Activated CD4-positive, CD25-positive, alpha-beta regulatory T cell treated with anti-CD3 and anti-CD28 coated beads, Interleukin-2, amount 50 U/mL, for 16 hours (primary cell): ENCODE data around the gene NANOS3.

Source experiments
- DNase-seq: peaks from one replicate; pipeline ENCODE4 v3.0.0-alpha.2; 2020; ENCODE audit warnings: low read depth, low spot score

The NANOS3 gene

GRCh38 chr19:13876834-13877233 is at the start of gene NANOS3:
Gene NANOS3, plus strand, starts transcription at chr19:13877134. Its CDS starts 115 bp downstream, at chr19:13877249.
- DNase-seq = no peak

- DNase-seq = no peak
Observed at GRCh38 chr19:13827656-13828055, 49.3 kb upstream of the NANOS3 start.

- DNase-seq = no peak
Observed at GRCh38 chr19:13830114-13830740, 46.7 kb upstream of the NANOS3 start.

GRCh38 chr19:13830741-13831536 is 46.0 kb upstream of the NANOS3 start:
- no peak for DNase-seq

GRCh38 chr19:13831537-13832467 is 45.1 kb upstream of the NANOS3 start:
- DNase-seq = no peak

- peak; percentile 85 for DNase-seq
Observed at GRCh38 chr19:13833330-13834243, 43.3 kb upstream of the NANOS3 start.

GRCh38 chr19:13834244-13835069 is 42.5 kb upstream of the NANOS3 start:
- no peak for DNase-seq

GRCh38 chr19:13835791-13836723 is 40.9 kb upstream of the NANOS3 start:
- no peak for DNase-seq

- no peak for DNase-seq
Observed at GRCh38 chr19:13838435-13839129, 38.4 kb upstream of the NANOS3 start.

GRCh38 chr19:13839130-13839937 is 37.6 kb upstream of the NANOS3 start:
- peak; percentile 69 for DNase-seq

- DNase-seq = no peak
Observed at GRCh38 chr19:13839938-13840304, 37.0 kb upstream of the NANOS3 start.

GRCh38 chr19:13840305-13841085 is 36.4 kb upstream of the NANOS3 start:
- DNase-seq = no peak

GRCh38 chr19:13841086-13841961 is 35.6 kb upstream of the NANOS3 start:
- DNase-seq = no peak

GRCh38 chr19:13841962-13842290 is 35.0 kb upstream of the NANOS3 start:
- DNase-seq = no peak

GRCh38 chr19:13842291-13843103 is 34.4 kb upstream of the NANOS3 start:
- DNase-seq = no peak
